Osteoblast (primary cell): ENCODE results near the gene CBFB. TPM values are rescaled to one million over a fixed set of nuclear protein-coding genes. Genes with fewer than 3 reads are reported as not detected.

ENCODE experiments used
- DNase-seq: peaks from one replicate; pipeline ENCODE4 v3.0.0; 2011; ENCODE audit warnings: low spot score, mixed read lengths; ENCODE audit not compliant: insufficient read length; ENCODE audit errors: missing footprints
- H2AFZ ChIP-seq: 2 replicates; pipeline ENCODE4 v1.6.0; 2011; ENCODE audit warnings: mild to moderate bottlenecking, low read length
- H3K27ac ChIP-seq: 2 replicates; pipeline ENCODE4 v1.5.1; 2011; ENCODE audit warnings: mild to moderate bottlenecking, low read depth, low read length, moderate library complexity
- H3K27me3 ChIP-seq: 2 replicates; pipeline ENCODE4 v1.6.0; 2012; ENCODE audit warnings: mild to moderate bottlenecking, control low read depth, inconsistent platforms, low read length, moderate library complexity; ENCODE audit not compliant: insufficient read depth
- H3K36me3 ChIP-seq: 2 replicates; pipeline ENCODE4 v1.5.1; 2011; ENCODE audit warnings: mild to moderate bottlenecking, low read length, control low read depth, moderate library complexity; ENCODE audit not compliant: insufficient read depth
- H3K4me1 ChIP-seq: 2 replicates; pipeline ENCODE4 v1.5.1; 2011; ENCODE audit warnings: mild to moderate bottlenecking, low read length, control low read depth, moderate library complexity; ENCODE audit not compliant: insufficient read depth
- H3K4me2 ChIP-seq: 2 replicates; pipeline ENCODE4 v1.6.0; 2011; ENCODE audit warnings: mild to moderate bottlenecking, low read length; ENCODE audit not compliant: insufficient read depth
- H3K4me3 ChIP-seq: fragments of 200-600 bp; sonication (generic); 3 replicates; pipeline ENCODE4 v1.5.1; 2012; ENCODE audit warnings: mild to moderate bottlenecking, low read length, inconsistent platforms; ENCODE audit not compliant: insufficient read depth
- H3K79me2 ChIP-seq: 2 replicates; pipeline ENCODE4 v1.6.0; 2012; ENCODE audit warnings: mild to moderate bottlenecking, low read length, control low read depth, inconsistent platforms; ENCODE audit not compliant: insufficient read depth
- H3K9me3 ChIP-seq: 2 replicates; pipeline ENCODE4 v1.5.1; 2011; ENCODE audit warnings: low read depth, low read length, control low read depth
- H4K20me1 ChIP-seq: 2 replicates; pipeline ENCODE4 v1.6.0; 2012; ENCODE audit warnings: mild to moderate bottlenecking, low read length, control low read depth; ENCODE audit not compliant: insufficient read depth
- total RNA-seq: library from RNA; depleted of rRNA; stranded (reverse); fragments of >200 nt; gene quantifications from 2 replicates; pipeline ENCODE4 v1.2.3, GENCODE V29; 2012
- TF ChIP-seq, protein P1 (sequence below): IDR thresholded peaks from 2 replicates; pipeline ENCODE4 v1.5.1; 2011; ENCODE audit warnings: mild to moderate bottlenecking, low read depth, low read length, moderate library complexity; ENCODE audit errors: extremely low read depth

CBFB gene
- total RNA-seq, 1 donor, result 63.0 TPM

DNA sequence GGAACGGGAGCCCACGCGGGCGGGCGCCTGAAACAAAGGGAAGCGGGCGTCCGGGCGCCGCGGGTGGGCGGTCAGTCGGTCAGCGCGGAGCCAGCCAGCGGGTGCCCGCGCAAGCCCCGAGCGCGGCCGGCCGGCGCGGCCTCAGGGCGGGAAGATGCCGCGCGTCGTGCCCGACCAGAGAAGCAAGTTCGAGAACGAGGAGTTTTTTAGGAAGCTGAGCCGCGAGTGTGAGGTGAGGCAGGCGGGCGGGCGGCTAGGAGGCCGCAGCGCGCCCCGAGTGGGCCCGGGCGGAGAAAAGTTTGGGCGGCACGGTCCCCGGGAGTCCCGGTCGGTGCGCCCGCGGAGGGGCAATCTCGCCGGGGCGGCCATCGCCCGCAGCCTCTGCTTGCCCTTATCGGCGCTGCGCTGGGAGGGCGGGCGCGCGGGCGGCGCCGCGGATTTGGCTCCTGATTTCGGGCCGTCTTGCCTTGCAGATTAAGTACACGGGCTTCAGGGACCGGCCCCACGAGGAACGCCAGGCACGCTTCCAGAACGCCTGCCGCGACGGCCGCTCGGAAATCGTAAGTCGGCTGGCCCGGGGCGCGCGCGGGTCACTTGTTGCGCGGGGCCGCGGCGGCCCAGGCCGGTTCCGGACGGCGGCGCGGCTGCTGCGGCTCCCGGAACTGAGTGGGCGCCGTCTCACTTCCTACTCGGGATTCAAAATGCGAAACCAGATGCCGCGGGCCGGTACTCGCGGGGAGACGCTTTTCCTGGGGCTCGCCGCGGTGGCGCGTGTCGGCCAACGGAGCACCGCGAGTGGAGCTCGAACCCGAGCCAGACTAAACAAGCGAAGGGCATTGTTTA is 526 bp downstream of the CBFB start:
- Histone ChIP-seq H3K27me3 (no peaks in the 10 kb centered on the region), H3K4me1 (peaks cover 38% of the 10 kb centered on the region), H3K79me2 (peaks cover 51% of the 10 kb centered on the region), H4K20me1 (peaks cover 22% of the 10 kb centered on the region), H2AFZ (peak overlapping the region; percentile 63), H3K4me3 (peak overlapping the region; percentile 79), H3K36me3 (peaks cover 12% of the 10 kb centered on the region), H3K27ac (peak overlapping the region; percentile 58), H3K9me3 (no peaks in the 10 kb centered on the region), H3K4me2 (peak overlapping the region; percentile 82)
- peak; percentile 97 for DNase-seq
- TF ChIP-seq, protein P1, sequence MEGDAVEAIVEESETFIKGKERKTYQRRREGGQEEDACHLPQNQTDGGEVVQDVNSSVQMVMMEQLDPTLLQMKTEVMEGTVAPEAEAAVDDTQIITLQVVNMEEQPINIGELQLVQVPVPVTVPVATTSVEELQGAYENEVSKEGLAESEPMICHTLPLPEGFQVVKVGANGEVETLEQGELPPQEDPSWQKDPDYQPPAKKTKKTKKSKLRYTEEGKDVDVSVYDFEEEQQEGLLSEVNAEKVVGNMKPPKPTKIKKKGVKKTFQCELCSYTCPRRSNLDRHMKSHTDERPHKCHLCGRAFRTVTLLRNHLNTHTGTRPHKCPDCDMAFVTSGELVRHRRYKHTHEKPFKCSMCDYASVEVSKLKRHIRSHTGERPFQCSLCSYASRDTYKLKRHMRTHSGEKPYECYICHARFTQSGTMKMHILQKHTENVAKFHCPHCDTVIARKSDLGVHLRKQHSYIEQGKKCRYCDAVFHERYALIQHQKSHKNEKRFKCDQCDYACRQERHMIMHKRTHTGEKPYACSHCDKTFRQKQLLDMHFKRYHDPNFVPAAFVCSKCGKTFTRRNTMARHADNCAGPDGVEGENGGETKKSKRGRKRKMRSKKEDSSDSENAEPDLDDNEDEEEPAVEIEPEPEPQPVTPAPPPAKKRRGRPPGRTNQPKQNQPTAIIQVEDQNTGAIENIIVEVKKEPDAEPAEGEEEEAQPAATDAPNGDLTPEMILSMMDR, result no peak

DNA sequence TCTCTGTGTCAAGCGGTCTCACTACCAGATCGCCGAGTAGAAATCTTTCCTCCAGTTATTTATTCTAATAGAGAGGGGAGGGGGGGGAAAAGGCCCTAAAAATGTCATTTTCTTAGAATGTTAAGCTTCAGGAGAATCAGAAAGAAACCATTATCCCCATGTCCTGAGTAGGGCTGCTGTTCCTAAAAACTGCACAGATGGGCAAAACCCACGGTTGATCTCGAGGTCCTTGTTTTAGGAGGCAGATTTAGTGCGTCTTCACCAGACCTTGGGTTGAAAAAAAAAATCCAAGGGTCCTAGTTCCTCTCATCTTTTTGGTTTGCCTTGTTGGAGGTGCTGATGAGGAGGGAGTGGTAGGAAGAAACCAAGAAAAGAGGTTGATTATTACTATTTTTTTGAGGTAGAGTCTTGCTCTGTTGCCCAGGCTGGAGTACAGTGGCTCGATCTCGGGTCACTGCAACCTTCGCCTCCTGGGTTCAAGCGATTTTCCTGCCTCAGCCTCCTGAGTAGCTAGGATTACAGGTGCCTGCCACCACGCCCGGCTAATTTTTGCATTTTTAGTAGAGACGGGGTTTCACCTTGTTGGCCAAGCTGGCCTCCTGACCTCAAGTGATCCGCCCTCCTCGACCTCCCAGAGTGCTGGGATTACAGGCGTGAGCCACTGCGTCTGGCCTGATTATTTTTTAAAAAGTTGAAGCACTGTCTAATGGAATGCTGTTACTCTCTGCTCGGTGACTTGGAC is 1.4 kb downstream of the CBFB start:
- peaks cover 61% of the 10 kb centered on the region for H3K79me2 ChIP-seq
- peak overlapping the region; percentile 58 for H3K27ac ChIP-seq
- no peaks in the 10 kb centered on the region for H3K9me3 ChIP-seq
- H3K36me3 ChIP-seq, result peaks cover 12% of the 10 kb centered on the region
- DNase-seq, result no peak
- TF ChIP-seq, protein P1, result no peak
- no peaks in the 10 kb centered on the region for H3K27me3 ChIP-seq
- peak overlapping the region; percentile 79 for H3K4me3 ChIP-seq
- H4K20me1 ChIP-seq, result peaks cover 23% of the 10 kb centered on the region
- H3K4me1 ChIP-seq, result peaks cover 33% of the 10 kb centered on the region
- no peak overlapping the region for H2AFZ ChIP-seq
- peak overlapping the region; percentile 82 for H3K4me2 ChIP-seq

GRCh38 chr16:67034487-67034886 is 5.5 kb downstream of the CBFB start:
- no peak for DNase-seq
- peak overlapping the region; percentile 44 for H3K4me2 ChIP-seq

More at GRCh38 chr16:67034487-67034886, 5.5 kb downstream of the CBFB start:
- Histone ChIP-seq H3K79me2 (peaks cover 99% of the 10 kb centered on the region), H4K20me1 (peaks cover 26% of the 10 kb centered on the region), H3K27me3 (no peaks in the 10 kb centered on the region), H3K4me3 (no peak overlapping the region), H3K36me3 (peaks cover 28% of the 10 kb centered on the region), H3K9me3 (no peaks in the 10 kb centered on the region), H2AFZ (peak overlapping the region; percentile 33), H3K4me1 (peaks cover 36% of the 10 kb centered on the region), H3K27ac (peak overlapping the region; percentile 24)
- TF ChIP-seq, protein P1, result no peak
